Fibroblast of upper back skin (primary cell): ENCODE data around the gene RGS14.
"Not testable (repeated sequence)": the region's sequence is repeated elsewhere in the genome, so short reads cannot be mapped to it uniquely, and the experiment has no call there.

Source experiments
- DNase-seq: peaks from one replicate; pipeline ENCODE4 v3.0.0-alpha.2; 2013

RGS14 gene

DNA sequence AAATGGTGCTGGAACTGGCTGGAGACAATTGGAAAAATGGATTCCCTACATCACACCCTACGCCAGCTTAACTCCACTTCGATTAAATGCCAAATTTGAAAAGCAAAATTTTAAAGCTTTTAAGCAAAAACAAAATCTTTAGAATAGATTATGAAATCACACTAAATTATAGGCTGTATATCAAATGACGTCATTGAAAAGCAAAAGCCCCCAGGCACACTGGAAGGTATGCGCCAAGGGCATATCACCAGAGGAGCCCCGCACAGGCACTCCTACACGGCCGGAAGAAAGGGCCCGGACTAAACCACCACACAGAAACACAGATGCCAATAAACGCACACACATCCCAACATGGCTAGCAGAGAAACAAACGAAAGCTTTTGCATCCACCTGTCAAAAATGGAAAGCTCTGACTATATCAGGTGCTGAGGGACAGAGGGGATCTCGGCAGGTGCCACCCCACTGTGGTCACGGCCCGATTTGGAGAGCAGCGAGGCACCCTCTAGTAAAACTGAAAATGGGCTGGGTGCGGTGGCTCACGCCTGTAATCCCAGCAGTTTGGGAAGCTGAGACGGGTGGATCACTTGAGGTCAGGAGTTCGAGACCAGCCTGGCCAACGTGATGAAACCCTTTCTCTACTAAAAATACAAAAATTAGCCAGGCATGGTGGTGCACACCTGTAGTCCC lies 29.0 kb upstream of the RGS14 start:
- no peak for DNase-seq

DNA sequence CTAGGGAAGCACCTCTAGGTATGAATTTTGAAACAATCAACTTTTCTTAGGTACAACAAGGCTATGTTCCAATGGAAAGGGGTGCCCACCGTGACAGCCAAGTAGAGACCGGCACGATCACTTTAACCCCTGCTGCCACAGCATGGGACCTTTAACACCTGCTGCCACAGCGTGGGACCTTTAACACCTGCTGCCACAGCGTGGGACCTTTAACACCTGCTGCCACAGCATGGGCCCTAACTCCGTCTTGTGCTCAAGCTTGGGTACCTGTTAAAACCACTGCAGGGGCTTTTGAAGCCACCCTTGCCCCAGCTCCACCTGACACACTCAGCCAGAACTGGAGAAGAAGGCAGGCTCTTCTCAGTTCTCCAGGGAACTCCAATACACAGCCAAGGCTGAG lies 27.8 kb upstream of the RGS14 start:
- no peak for DNase-seq

DNA sequence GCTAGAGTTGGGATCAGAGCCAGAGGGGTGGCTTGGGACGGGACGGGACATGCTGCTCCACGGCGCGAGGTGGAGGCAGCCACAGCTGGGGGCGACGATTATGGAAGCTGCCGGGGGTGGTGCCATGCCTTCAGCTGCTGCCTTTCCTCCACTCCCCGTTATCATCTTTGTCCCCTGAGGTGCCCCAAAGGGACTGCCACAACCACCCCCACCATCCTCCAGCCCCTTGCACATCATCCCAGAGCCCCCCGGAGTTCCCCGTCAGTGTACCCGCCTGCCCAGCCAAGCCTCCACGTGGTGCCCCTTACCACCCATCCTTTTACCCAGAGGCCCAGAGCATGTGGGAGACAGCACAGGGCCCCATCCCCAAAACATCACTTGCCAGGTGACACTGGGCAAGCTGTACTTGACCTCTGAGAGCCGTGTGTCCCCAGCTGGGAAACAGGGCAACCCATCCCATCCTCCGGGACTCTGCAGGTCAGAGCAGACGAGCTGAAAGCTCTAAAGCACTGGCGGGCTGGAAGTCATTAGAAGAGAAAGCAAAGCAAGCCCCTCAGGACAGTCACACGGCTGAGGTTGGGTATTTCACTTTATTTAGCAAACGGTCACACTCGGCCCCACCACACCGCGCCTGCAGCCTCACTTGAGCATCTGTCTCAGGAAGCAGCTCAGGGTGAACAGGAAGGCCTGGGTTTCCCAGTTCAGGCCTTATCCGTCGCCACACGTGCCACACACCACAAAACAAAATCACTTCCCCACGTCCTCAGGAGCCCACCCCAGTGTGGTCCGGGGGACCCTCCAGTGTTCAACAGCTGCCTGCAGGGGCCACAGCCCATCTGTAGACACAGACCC lies 26.5 kb upstream of the RGS14 start:
- DNase-seq, result no peak

DNA sequence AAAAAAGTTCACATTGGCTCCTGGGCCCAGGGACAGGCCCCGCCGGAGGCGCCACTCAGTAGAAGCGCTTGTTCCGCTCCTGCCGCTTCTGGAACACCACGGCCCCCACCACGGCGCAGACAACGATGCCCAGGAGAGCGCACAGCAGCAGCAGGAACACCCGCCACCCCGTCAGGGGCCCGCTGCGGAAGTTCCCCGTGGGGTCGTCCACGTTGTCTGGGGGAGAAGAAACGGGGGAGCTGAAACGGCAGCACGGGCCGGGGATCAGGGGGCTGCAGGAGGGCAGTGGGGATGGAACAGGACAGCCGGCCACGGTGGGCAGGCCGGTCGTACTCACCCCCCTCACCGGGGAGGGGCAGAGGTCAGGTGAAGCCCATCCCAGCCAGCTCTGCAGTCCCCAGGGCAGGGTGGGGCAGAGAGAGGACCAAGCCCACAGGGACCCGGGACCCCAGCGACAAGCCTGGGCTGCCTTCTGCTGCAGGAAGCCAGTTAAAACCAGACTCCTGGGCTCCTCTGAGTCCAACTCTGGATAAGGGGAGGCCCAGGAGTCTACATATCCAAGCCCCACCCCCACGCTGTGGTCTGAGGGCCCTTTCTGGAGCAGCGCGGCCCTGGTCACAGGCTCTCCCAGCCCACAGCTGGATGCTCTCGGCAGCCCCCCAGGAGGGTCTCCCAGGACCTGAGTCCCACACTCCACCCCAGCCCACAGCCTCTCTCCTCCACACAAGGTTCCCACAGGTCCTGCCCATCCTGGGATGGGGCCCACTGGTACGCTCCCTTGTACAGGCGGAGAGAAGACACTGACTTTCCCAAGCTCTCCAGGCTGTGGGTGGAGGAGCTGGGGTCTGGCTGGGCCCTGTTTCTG lies 25.5 kb upstream of the RGS14 start:
- DNase-seq, result no peak

DNA sequence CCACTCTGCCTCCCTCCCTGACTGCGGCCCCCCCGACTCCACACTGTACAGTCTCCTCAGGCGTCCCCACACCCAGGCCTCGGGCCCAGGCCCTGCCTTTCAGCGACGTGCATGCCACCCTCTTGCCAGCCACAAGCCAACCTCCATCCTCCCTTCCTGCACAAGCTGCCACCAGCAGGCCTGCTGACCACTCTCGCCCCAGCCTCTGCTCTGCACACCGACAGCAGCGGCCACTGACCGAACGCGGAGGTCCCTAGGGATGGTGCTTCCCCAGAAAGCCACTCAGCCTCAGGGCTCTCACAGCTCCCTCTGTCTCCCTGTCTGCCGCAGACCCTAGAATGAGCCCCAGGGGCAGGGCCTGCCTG lies 24.8 kb upstream of the RGS14 start:
- DNase-seq, result no peak

DNA sequence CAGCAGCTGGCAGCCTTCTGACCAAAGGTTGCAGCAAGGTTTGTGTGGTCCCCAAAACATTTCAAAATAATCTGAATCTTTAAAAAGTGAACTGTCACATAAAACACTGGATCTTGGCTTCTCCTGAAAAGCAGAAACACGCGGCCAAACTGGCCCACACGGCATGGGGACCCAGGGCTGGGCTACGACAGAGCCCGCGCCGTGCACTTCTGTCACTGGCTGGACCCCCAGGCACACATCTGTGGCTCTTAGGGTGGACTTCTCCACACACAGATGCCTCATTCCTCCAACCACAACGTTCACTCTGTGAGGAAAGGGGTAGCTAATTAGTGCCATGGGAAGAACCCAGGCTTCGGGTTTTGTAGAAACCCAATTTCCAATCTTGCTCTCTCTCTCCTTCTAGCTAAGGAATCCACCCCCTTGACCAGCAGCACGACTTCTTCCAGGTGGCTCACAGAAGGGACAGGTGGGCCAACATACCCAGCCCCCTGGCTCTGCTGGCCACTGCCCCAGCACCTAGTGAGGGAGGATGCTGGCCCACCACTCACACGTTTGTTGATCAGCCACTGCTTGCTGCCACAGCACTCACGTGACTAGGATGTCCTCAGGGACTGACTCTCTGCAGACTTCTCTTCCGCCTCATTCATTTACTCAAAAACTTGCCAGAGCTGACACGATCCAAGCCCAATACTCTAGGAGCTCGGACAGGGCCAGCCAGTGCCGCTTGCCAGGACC lies 24.1 kb upstream of the RGS14 start:
- DNase-seq, result no peak

DNA sequence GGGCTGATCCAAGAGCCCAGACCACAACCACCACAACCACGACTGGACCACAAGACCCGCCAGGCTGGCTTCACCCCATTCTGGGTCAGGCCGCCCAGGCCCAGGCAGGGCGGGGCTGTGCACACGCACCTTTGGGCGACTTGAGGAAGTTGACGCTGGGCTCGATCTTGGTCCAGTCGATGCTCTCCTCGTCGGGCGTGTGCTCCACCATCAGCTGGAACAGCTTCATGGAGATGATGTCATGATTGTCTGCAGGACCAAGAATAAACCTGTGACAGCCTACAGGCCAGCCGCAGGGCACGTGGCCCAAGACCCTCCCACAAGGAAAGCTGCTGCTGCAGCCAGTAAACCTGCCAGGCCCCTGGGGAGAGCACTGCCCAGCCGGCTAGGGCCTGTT lies 23.6 kb upstream of the RGS14 start:
- DNase-seq, result no peak

DNA sequence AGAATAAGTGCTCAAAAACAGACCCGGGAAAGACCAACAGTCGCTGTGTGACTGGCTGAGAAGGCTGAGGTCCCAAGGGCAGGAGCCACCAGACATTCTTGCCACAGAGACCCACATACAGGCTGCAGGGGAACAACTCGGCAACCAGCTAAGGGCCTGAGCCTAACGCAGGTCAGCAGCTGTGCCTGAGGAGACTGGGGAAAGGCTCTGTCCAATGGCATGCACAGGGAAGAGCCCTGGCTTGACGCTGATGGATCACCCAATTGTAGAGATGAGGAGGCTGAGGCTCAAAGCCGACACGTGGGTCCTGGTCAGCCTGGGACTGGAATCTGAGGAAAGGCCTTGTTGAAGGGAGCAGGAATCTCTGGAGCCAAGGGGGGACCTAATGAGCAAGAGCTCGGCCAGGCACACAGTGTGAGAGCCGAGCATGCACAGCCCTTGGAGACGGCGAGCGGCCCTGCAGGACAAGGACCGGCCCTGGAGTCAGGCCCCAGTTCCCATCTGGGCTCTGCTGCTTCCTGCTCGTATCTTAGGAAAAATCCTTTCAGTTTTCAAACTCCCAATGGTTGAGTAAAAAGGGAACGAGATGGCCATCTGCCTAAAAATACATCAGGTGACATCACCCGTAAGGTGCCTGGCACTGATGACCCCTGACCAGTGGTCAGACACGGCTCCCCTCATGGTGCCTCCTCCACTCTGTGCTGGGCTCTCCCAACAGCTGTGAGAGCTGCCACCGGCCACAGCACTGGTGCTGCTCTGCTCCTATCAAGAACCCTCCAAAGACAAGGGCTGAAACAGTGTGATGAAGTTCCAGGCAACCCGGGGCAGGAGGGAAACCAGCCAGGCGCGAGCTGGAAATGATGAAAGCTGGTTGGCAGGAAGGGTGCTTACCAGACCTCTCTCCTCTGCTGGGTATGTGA lies 22.7 kb upstream of the RGS14 start:
- DNase-seq, result no peak

DNA sequence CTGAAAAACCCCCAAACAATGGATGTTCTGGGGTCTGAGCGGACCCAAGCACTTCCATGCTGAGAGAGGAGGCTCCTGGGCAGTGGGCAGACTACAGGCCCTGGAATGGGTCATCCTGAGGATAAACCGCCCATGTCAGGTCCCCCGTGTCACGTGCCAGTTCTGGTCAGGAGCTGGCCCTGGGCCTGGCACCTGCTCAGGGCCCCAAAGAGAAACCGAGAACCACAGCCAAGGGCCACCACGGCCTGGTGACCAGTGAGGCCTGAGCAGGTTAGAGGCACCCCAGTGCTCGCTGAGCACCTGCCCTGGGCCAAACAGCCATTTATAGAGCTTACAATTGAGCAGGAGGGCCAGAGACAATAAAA lies 22.0 kb upstream of the RGS14 start:
- no peak for DNase-seq

DNA sequence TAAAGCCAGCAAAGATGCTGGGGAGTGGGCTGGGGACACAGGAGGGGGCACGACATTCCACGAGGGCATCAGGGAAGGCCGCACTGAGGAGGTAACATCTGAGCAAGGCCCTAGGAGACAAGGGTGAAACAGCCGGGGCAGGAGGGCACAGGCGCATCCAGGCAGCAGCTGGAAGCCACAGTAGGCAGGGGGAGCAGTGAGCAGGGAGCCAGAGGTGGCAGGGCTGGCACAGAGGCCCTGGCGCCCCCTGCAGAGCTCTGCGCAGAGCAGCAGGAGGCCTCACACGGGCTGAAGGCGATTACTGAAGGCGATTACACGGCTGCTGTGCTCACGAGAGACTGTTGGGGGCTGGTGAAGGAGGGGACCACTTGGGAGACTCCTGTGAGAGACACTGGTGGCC lies 21.6 kb upstream of the RGS14 start:
- no peak for DNase-seq

DNA sequence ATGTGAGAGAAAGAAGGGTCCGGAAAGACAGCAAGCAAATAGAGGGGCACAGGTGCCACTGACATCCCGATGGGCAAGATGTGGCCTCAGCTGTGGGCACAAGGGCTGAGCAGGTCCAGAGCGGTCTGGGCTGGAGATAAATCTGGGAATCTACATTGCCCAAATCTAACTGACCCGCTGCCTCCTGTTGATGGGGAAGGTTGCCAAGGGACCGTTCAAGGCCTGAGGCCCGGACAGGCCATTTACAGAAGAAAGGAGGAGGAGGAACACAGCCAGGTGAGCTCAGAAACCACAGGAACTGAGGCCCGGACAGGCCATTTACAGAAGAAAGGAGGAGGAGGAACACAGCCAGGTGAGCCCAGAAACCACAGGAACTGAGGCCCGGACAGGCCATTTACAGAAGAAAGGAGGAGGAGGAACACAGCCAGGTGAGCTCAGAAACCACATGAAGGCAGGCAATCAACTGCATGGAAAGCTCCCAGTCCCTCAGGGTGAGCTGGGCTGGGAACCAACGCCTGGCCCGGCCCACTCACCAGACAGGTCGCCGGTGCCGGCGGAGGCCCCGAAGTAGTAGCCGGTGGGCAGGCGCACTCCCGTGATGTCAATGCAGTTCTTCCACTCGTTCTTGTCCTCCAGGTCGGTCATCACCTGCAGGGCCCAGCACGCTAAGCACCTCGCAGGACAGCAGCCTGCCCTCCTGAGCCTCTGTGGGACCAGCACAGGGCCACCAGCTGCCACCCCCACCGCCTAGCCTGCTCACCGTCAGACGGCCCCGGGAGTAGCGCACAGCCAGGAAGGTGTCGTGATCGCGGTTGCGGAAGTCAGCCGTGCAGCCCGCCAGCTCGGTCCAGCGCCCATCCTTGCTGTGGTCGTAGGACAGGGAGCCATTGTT lies 20.9 kb upstream of the RGS14 start:
- DNase-seq, result no peak

DNA sequence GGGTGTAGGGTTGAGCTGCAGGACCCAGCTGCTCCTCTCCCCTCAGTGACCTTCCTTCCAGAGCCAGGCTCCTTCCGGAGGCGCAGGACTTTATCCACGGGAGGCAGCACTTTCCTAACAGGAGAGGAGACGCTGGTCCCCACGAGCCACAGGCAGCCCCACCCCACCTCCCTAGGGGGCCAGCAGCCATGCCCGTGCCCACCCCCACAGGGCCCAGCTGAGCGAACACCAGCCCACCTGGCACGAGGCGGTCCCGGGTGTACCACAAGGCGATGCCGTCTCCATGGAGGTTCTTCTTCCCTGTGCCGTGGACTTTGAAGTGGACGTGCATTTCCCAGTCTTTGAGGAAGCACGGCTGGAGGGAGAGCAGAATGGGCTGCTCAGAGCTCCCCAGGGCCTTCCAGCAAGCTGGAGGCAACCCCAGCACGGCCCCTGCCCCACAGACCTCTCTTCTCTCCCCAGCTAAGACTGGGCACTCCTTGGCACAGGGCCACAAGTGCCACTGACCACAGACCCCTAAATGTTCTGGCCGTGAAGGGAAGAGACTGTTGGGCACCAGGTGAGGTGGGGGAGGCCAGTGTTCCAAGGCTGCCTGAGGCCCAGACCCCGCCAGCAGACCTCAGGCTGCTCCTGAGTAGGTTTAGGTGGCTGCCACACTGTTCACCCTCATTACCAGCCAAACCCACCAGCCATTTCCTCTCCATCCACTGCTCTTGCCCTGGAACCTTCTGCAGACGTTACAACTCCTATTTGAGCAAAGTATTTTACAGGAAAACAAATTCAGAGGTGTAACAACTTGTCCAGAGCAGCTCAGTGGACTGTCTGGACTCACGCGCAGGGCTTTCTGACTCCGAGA lies 19.2 kb upstream of the RGS14 start:
- no peak for DNase-seq

DNA sequence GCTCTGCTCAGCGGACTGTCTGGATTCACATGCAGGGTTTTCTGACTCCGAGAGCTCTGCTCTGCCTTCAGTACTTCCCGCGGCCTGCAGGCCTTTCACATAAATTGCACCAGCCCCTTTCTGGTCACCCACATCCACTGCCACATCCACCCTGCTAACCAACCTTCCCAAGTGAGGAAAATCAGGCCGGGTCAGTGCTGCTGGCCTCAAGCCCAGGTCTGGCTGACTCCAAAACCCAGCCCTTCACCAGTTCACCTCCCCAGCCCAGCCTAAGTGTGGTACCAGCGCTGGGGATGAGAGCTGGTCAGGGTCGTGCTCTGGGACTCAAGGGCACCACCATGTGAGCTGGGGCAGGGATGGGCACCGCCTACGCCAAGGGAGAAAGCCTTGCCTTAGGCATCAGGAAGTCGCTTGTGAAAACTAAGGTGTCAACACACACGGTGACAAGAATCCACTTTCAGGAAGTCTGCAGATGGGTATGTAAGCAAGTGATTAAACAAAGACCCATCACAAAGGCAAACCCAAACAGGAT lies 18.6 kb upstream of the RGS14 start:
- no peak for DNase-seq

DNA sequence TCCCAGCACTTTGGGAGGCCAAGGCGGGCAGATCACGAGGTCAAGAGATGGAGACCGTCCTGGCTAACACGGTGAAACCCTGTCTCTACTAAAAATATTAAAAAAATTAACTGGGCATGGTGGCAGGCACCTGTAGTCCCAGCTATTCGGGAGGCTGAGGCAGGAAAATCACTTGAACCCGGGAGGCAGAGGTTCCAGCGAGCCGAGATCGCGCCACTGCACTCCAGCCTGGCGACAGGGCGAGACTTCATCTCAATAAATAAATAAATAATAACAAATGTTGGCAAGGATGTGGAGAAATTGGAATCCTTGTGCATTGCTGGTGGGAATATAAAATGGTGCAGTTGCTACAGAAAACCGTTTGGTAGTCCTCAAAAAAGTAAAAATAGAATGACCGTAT lies 14.7 kb upstream of the RGS14 start:
- DNase-seq, result not testable (repeated sequence)

DNA sequence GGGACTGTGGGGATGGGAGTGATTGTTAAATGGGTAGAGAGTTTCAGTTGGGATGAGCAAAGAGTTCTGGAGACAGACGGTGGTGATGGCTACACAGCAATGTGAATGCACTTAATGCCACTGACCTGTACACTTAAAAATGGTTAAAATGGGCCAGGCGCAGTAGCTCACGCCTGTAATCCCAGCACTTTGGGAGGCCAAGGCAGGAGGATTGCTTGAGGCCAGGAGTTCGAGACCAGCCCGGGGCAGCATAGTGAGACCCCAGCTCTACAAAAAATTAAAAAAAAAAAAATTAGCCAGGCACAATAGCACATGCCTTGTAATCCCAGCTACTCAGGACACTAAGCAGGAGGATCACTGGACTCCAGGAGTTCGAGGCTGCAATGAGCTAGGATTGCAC lies 13.9 kb upstream of the RGS14 start:
- DNase-seq, result no peak

DNA sequence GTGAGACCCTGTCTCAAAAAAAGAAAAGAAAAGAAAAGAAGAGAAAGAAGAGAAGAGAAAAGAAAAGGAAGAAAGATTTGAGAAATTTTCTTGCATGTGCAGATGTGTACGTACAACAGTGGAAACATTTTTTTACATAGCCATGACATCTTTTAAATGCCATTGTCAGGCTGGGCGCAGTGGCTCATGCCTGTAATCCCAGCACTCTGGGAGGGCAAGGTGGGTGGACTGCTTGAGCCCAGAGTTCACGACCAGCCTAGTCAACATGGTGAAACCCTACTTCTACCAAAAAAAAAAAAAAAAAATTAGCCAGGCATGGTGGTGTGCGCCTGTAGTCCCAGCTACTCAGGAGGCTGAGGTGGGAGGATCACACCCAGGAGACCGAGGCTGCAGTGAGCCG lies 12.8 kb upstream of the RGS14 start:
- no peak for DNase-seq

DNA sequence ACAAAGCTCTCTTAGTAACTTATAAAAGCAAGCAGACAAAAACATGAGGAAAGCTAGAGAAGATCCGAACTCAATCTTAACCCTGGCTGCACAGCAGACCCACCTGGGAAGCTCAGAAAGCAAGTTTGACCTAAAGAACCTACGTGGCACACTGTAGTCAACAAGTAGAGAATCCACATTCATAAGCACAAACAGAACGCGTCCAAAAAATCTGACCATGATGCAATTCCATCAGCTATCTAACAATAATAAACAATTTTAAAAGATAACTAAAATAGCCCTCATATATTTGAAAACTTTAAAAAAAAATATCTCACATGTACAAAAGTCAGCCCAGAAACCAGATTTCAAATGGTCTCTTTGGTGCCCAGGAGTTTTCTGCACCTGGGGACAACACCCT lies 10.9 kb upstream of the RGS14 start:
- DNase-seq, result no peak

DNA sequence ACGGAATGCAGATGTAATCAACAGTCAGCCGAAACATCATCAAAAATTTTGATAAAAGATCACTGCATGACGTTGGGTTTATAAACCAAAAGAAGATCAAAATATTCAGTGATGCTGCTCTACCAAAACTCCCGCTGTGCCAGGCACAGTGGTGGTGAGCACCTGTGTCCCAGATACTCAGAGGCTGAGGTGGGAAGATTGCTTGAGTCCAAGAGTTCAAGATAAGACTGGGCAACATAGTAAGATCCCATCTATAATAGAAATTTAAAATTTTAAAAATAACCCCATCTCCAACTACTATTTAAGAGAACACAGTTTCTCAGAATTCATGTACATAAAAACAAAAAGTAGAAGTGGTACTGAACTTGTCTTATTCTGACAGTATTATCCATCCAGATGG lies 10.0 kb upstream of the RGS14 start:
- DNase-seq, result no peak

DNA sequence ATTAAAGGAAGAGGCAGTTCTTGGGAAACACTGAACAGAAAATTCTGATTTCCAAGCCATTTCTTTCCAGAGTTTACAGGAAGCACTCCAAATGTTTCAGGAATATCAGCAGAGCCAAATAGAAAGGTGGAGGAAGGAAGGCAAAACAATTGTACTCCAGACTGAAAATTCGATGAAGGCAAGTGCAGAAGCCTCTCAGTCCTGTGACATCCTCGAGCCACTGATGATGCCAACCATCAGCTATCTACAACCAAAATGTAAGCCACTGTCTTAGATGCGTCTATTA lies 8.4 kb upstream of the RGS14 start:
- no peak for DNase-seq

DNA sequence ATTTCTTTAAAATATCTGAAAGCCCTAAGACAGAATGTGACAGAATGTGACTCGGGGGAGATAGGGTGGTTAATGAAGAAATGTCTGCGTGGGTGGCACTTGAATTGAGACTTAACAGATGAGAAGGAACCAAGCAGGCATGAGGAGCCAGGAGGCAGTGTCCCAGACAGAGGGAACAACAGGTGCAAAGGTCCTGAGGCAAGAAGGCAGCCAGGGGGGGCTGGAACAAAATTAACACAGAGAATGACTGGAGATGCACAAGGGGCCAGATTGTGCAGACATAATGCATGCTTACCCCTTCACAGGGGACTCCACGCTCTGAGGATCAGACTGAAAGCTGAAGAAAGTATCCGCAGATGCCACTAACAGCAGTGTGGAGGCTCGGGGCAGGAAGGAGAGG lies 8.0 kb upstream of the RGS14 start:
- no peak for DNase-seq
